B cell (primary cell): ENCODE measurements around the gene EXOSC2. TPM values are rescaled to one million over a fixed set of nuclear protein-coding genes. Genes with fewer than 3 reads are reported as not detected.
A peak's percentile ranks its signal among the peaks of the same experiment; 100 is the strongest.

ENCODE experiments used
- ATAC-seq: fragments of 200-7000 bp; cut with Tn5 transposase; one replicate; pipeline ENCODE4 v1.10.0; 2021; ENCODE audit warnings: low read depth, mild to moderate bottlenecking, moderate number of reproducible peaks, moderate library complexity
- CTCF ChIA-PET: fragments of 350-600 bp; sonication (Branson Sonifier 250); formaldehyde crosslinking; loops from one replicate; lab custom pipeline; 2021; ENCODE audit warnings: antibody characterized with exemption, inconsistent platforms; lab: Charles Lee
- POLR2A ChIA-PET: fragments of 350-600 bp; sonication (Branson Sonifier 250); formaldehyde crosslinking; loops from one replicate; lab custom pipeline; 2021; ENCODE audit warnings: antibody characterized with exemption; lab: Charles Lee
- DNase-seq: peaks from one replicate; pipeline ENCODE4 v3.0.0; 2013
- H2AFZ ChIP-seq: 2 replicates; pipeline ENCODE4 v1.6.1; 2012; ENCODE audit warnings: mild to moderate bottlenecking, low read depth, low read length; ENCODE audit not compliant: insufficient read depth, poor library complexity, severe bottlenecking
- H3K27ac ChIP-seq, 2 donors: 1 replicate in 1 of 2; 2 replicates in 1 of 2; pipeline ENCODE4 v1.5.1; 2012 to 2013; ENCODE audit warnings: low read length in 2 of 2, mild to moderate bottlenecking in 2 of 2, moderate library complexity in 1 of 2
- H3K27me3 ChIP-seq, 4 experiments: fragments of 200-600 bp in 1 of 4; sonication (generic) in 1 of 4; replicated peaks in 1 of 4; 1 replicate in 2 of 4; 2 replicates in 2 of 4; pipeline versions ENCODE4 v1.6.1 to v1.7.0; 2013 to 2016; ENCODE audit warnings: low read length in 3 of 4, mild to moderate bottlenecking in 2 of 4, mixed read lengths in 1 of 4, moderate library complexity in 1 of 4; ENCODE audit not compliant: insufficient read depth in 4 of 4, control insufficient read depth in 3 of 4; ENCODE audit errors: control extremely low read depth in 1 of 4
- H3K36me3 ChIP-seq, 2 experiments: replicated peaks in 1 of 2; 1 replicate in 1 of 2; 2 replicates in 1 of 2; pipeline versions ENCODE4 v1.6.1 to v1.7.1; 2013; ENCODE audit warnings: low read length in 1 of 2; ENCODE audit not compliant: insufficient read depth in 2 of 2, control insufficient read depth in 1 of 2; ENCODE audit errors: control extremely low read depth in 1 of 2, extremely low read depth in 1 of 2
- H3K4me1 ChIP-seq, 2 donors: fragments of 200-600 bp in 1 of 2; sonication (generic) in 1 of 2; 1 replicate in 1 of 2; 2 replicates in 1 of 2; pipeline versions ENCODE4 v1.5.1 to v1.6.1; 2013 to 2017; ENCODE audit warnings: low read length in 2 of 2; ENCODE audit not compliant: control insufficient read depth in 2 of 2, insufficient read depth in 2 of 2
- H3K4me2 ChIP-seq: replicated peaks from 2 replicates; pipeline ENCODE3; 2012; ENCODE audit warnings: mild to moderate bottlenecking, low read depth, low read length; ENCODE audit not compliant: poor library complexity, severe bottlenecking
- H3K4me3 ChIP-seq, 5 experiments: fragments of 200-600 bp in 1 of 5; sonication (generic) in 1 of 5; 1 replicate in 3 of 5; 2 replicates in 2 of 5; pipeline versions ENCODE4 v1.5.1 to v1.7.0; 2011 to 2016; ENCODE audit warnings: low read length in 4 of 5, mild to moderate bottlenecking in 4 of 5, low read depth in 2 of 5, control low read depth in 1 of 5, moderate library complexity in 1 of 5; ENCODE audit not compliant: insufficient read depth in 1 of 5; ENCODE audit errors: control extremely low read depth in 1 of 5, extremely low read depth in 1 of 5
- H3K79me2 ChIP-seq: fragments of 200-600 bp; sonication (generic); one replicate; pipeline ENCODE4 v1.6.0; 2016; ENCODE audit warnings: low read length; ENCODE audit not compliant: control insufficient read depth, insufficient read depth
- H3K9ac ChIP-seq: fragments of 200-600 bp; sonication (generic); 2 replicates; pipeline ENCODE4 v1.6.1; 2017; ENCODE audit warnings: mild to moderate bottlenecking, low read length, moderate library complexity
- H3K9me3 ChIP-seq, 3 donors: one replicate each; pipeline versions ENCODE4 v1.6.1 to v1.7.1; 2013; ENCODE audit warnings: low read length in 2 of 3; ENCODE audit not compliant: control insufficient read depth in 2 of 3, insufficient read depth in 1 of 3; ENCODE audit errors: control extremely low read depth in 1 of 3
- H4K20me1 ChIP-seq: 2 replicates; pipeline ENCODE4 v1.6.0; 2012; ENCODE audit warnings: mild to moderate bottlenecking, low read length; ENCODE audit not compliant: insufficient read depth, control insufficient read depth, poor library complexity, severe bottlenecking
- H3K27ac Mint-ChIP-seq: one replicate; pipeline ENCODE4 v1.8.0; 2021; ENCODE audit warnings: mixed read lengths
- H3K27me3 Mint-ChIP-seq: one replicate; pipeline ENCODE4 v1.8.0; 2021; ENCODE audit warnings: mixed read lengths
- H3K4me1 Mint-ChIP-seq: one replicate; pipeline ENCODE4 v1.8.0; 2021; ENCODE audit warnings: mixed read lengths
- H3K4me3 Mint-ChIP-seq: one replicate; pipeline ENCODE4 v1.8.0; 2021; ENCODE audit warnings: mixed read lengths
- H3K9me3 Mint-ChIP-seq: one replicate; pipeline ENCODE4 v1.8.0; 2022; ENCODE audit warnings: mixed read lengths; ENCODE audit not compliant: insufficient read depth
- CTCF ChIP-seq: fragments of 200-600 bp; IDR thresholded peaks from one replicate; pipeline ENCODE4 v1.8.0; 2022; ENCODE audit warnings: antibody characterized with exemption, mild to moderate bottlenecking
- EZH2 ChIP-seq: IDR thresholded peaks from 2 replicates; pipeline ENCODE4 v1.6.1; 2012; ENCODE audit warnings: borderline replicate concordance, low read depth, mild to moderate bottlenecking, moderate library complexity, low read length; ENCODE audit not compliant: insufficient read depth, poor library complexity, severe bottlenecking
- WGBS: methylation state at CpG from one replicate; pipeline ENCODE4 v1.1.5; 2013; ENCODE audit warnings: missing lambda C conversion rate; ENCODE audit not compliant: insufficient coverage; 5-methylcytosine and 5-hydroxymethylcytosine counted together
- intact Hi-C: fragments of 100-400 bp; cut with micrococcal nuclease; formaldehyde crosslinking; loops from one replicate; pipeline ENCODE4 v1.10.0; 2022
- polyA minus RNA-seq: library from RNA; depleted of rRNA, polyadenylated mRNA; stranded (reverse); fragments of >200 nt; gene quantifications from 2 replicates; pipeline ENCODE4 v1.2.3, GENCODE V29; 2012
- polyA plus RNA-seq: library from polyadenylated mRNA; depleted of rRNA; stranded (reverse); fragments of >200 nt; gene quantifications from 2 replicates; pipeline ENCODE4 v1.2.3, GENCODE V29; 2012
- total RNA-seq, 2 donors: library from RNA; stranded (reverse); fragments of 120-200 nt in 1 of 2; gene quantifications; 1 replicate in 1 of 2; 2 replicates in 1 of 2; pipeline versions ENCODE4 v1.2.3 to v1.2.4, GENCODE V29; 2013 to 2022

The EXOSC2 gene
- 53.3 and 55.5 TPM in 2 replicates for total RNA-seq
- 44.4 TPM for total RNA-seq (2013)
- 31.5 and 34.7 TPM in 2 replicates for polyA plus RNA-seq
- polyA minus RNA-seq = 18.4 and 20.3 TPM in 2 replicates

- H3K4me3 Mint-ChIP-seq = peak within 1 kb of the TSS; percentile 98
- peaks cover 7% of the 10 kb centered on the region for H4K20me1 ChIP-seq
- ChIA-PET POLR2A (interaction anchor here (0.5 to 1.5 kb wide), 7 partner anchors 8 to 680 kb away, joined by 3 to 10 read pairs (median 3); no protein-coding TSS in a partner anchor), CTCF (interaction anchor here (0.7 to 2.4 kb wide), 15 partner anchors 8 to 656 kb away, joined by 3 to 33 read pairs (median 3); no protein-coding TSS in a partner anchor)
- peaks cover 0 to 8% (median 0%) of the 10 kb centered on the region in 3 donors for H3K9me3 ChIP-seq
- peaks cover 35% of the 10 kb centered on the region for H3K79me2 ChIP-seq
- peak within 1 kb of the TSS; percentile 8 to 68 for H3K27ac ChIP-seq
- H3K36me3 ChIP-seq = peaks cover 0 to 24% of the 10 kb centered on the region in 2 experiments
- under 1% methylated on average over 38 of the region's 40 CpGs for WGBS
- peak within 1 kb of the TSS; percentile 98 for H2AFZ ChIP-seq
- ATAC-seq (peak; percentile 100), DNase-seq (peak; percentile 97)
- peaks cover 18 to 19% of the 10 kb centered on the region in 2 donors for H3K4me1 ChIP-seq
- intact Hi-C loops = loop anchor here (1.0 kb wide), 2 partner anchors 11 to 19 kb away; no protein-coding TSS in a partner anchor
- H3K4me1 Mint-ChIP-seq = peaks cover 40% of the 10 kb centered on the region
- H3K9ac ChIP-seq = peak within 1 kb of the TSS; percentile 89
- TF ChIP-seq EZH2 = no peak
- no peak for TF ChIP-seq CTCF
- H3K27me3 Mint-ChIP-seq = no peaks in the 10 kb centered on the region
- peak within 1 kb of the TSS; percentile 89 for H3K4me2 ChIP-seq
- H3K27me3 ChIP-seq = no peaks in the 10 kb centered on the region
- H3K9me3 Mint-ChIP-seq = no peaks in the 10 kb centered on the region
- H3K27ac Mint-ChIP-seq = peak within 1 kb of the TSS; percentile 95
- peak within 1 kb of the TSS; percentile 70 to 97 (median 74) for H3K4me3 ChIP-seq
These were observed at the start of gene EXOSC2 for GRCh38 chr9:130693426-130694191. TSS of gene EXOSC2 (plus strand) at chr9:130693780. CDS start at chr9:130693792, 12 bp downstream.

GRCh38 chr9:130651221-130651620, 42.4 kb upstream of the EXOSC2 start:
- no peak overlapping the region for H3K27ac Mint-ChIP-seq
- 87% methylated on average over 13 of the region's 15 CpGs for WGBS
- H4K20me1 ChIP-seq = no peaks in the 10 kb centered on the region
- peaks cover 20% of the 10 kb centered on the region for H3K27me3 Mint-ChIP-seq
- H3K79me2 ChIP-seq = no peaks in the 10 kb centered on the region
- H3K4me1 ChIP-seq = no peaks in the 10 kb centered on the region
- no peaks in the 10 kb centered on the region for H3K36me3 ChIP-seq
- H3K4me3 Mint-ChIP-seq = no peak overlapping the region
- H3K9me3 Mint-ChIP-seq = peaks cover 2% of the 10 kb centered on the region
- no peak overlapping the region for H3K27ac ChIP-seq
- no peak for DNase-seq
- intact Hi-C loops = no loop called here
- no peak for ATAC-seq
- no peak overlapping the region for H3K4me2 ChIP-seq
- CTCF ChIA-PET = no interaction called here
- peaks cover 0 to 4% (median 0%) of the 10 kb centered on the region in 3 donors for H3K9me3 ChIP-seq
- no peak overlapping the region for H3K4me3 ChIP-seq
- H2AFZ ChIP-seq = no peak overlapping the region
- peaks cover 0 to 3% (median 1%) of the 10 kb centered on the region in 4 experiments for H3K27me3 ChIP-seq
- TF ChIP-seq CTCF = no peak
- POLR2A ChIA-PET = no interaction called here
- H3K9ac ChIP-seq = no peak overlapping the region
- no peaks in the 10 kb centered on the region for H3K4me1 Mint-ChIP-seq
